BJ (cell line): ENCODE measurements around the gene ZCCHC2. TPM values are rescaled to one million over a fixed set of nuclear protein-coding genes. Genes with fewer than 3 reads are reported as not detected.

Source experiments
- CTCF ChIA-PET: fragments of 350-600 bp; formaldehyde crosslinking; extraction: SDS; loops from one replicate; lab custom pipeline; 2021; ENCODE audit warnings: antibody characterized with exemption, inconsistent platforms; lab: Yijun Ruan, JAX
- POLR2A ChIA-PET: fragments of 300-600 bp; sonication (Branson Sonifier 250); formaldehyde crosslinking; extraction: SDS; loops from one replicate; lab custom pipeline; 2021; ENCODE audit warnings: antibody characterized with exemption; lab: Charles Lee
- DNase-seq: peaks from one replicate; pipeline ENCODE4 v3.0.0-alpha.2; 2011; ENCODE audit warnings: low read depth
- H3K27me3 ChIP-seq: 2 replicates; pipeline ENCODE4 v1.6.0; 2011; ENCODE audit warnings: low read length; ENCODE audit not compliant: control insufficient read depth, insufficient read depth
- H3K36me3 ChIP-seq: 2 replicates; pipeline ENCODE4 v1.5.1; 2011; ENCODE audit warnings: low read length; ENCODE audit not compliant: control insufficient read depth, insufficient read depth
- H3K4me3 ChIP-seq: 2 replicates; pipeline ENCODE4 v1.5.1; 2011; ENCODE audit warnings: low read depth, mild to moderate bottlenecking, control low read depth, low read length
- polyA plus RNA-seq: library from polyadenylated mRNA; depleted of rRNA; stranded (reverse); fragments of >200 nt; gene quantifications from 2 replicates; pipeline ENCODE4 v1.2.3, GENCODE V29; 2011
- TF ChIP-seq, protein P1 (sequence below): IDR thresholded peaks from 2 replicates; pipeline ENCODE4 v1.5.1; 2011; ENCODE audit warnings: low read depth, mild to moderate bottlenecking, control low read depth, inconsistent platforms, low read length, moderate library complexity; ENCODE audit not compliant: insufficient read depth

Gene ZCCHC2
- polyA plus RNA-seq, 1 experiment = 5.8 TPM

DNA sequence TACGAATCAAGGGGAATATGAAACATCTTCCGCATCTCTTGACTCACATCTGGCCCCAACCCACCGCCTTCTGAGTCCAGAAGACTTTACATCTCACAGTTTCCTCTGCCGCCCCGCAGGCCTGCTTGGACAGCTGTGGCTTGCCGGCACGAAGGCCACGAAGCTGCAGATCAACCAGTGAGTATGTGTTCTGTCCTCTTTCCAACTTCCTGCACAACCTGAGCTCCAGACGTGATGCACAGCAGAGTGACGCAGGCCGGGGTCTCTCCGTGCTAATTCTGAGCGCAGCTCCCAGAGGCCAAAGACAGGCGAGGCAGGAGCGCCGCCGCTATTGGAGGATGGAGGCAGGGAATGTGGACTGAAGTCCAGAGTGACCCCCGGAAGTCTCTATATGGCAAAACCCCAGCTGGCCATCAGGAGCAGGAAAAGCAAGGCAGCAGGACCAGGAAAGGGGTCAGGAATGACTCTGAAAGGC is 93.5 kb downstream of the ZCCHC2 start:
- no peak overlapping the region for H3K4me3 ChIP-seq
- H3K27me3 ChIP-seq = peaks cover 4% of the 10 kb centered on the region; the same call in 1 of the 2 replicates
- peak; percentile 69 for DNase-seq
- ChIA-PET CTCF (interaction anchor here (0.6 to 1.2 kb wide), 5 partner anchors 22 to 365 kb away, joined by 3 to 7 read pairs (median 3); partner anchors contain the start of gene PHLPP1), POLR2A (no interaction called here)
- TF ChIP-seq, protein P1, sequence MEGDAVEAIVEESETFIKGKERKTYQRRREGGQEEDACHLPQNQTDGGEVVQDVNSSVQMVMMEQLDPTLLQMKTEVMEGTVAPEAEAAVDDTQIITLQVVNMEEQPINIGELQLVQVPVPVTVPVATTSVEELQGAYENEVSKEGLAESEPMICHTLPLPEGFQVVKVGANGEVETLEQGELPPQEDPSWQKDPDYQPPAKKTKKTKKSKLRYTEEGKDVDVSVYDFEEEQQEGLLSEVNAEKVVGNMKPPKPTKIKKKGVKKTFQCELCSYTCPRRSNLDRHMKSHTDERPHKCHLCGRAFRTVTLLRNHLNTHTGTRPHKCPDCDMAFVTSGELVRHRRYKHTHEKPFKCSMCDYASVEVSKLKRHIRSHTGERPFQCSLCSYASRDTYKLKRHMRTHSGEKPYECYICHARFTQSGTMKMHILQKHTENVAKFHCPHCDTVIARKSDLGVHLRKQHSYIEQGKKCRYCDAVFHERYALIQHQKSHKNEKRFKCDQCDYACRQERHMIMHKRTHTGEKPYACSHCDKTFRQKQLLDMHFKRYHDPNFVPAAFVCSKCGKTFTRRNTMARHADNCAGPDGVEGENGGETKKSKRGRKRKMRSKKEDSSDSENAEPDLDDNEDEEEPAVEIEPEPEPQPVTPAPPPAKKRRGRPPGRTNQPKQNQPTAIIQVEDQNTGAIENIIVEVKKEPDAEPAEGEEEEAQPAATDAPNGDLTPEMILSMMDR = no peak
- H3K36me3 ChIP-seq = no peaks in the 10 kb centered on the region

DNA sequence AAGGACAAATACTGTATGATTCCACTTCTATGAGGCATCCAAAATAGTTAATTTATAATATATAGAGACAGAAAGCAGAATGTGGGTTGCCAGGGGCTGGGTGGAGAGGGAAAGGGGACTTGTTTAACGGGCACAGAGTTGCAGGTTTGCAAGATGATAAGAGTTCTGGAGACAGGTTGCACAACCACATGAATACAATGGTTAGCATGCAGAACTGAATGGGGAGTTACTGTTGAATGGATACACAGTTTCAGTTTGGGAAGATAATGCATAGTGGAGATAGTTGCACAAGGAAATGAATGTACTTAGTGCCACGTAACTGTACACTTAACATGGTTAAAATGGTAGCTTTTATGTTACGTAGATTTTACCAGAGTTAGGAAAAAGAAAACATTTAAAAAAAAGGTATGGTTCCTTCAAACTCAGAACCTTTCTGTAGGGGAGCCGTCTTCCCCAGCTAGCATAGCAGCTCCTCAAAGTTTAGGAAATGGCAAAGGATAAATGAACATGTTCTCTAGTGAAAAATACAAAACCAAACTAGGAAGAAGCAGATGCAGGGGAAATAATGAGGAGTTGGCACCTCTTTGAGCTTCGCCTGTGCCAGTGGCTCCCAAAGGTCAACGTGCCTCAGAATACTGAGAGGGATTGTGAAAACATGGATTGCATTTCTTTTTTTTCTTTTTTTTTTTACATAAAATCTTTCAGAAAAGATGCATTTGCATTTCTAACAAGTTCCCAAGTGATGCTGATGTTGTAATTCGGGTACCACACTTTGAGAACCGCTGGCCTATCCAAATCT is 95.2 kb downstream of the ZCCHC2 start:
- Histone ChIP-seq H3K36me3 (no peaks in the 10 kb centered on the region), H3K4me3 (no peak overlapping the region), H3K27me3 (no peaks in the 10 kb centered on the region)
- ChIA-PET CTCF (interaction anchor here (0.8 kb wide), 1 partner anchor 322 kb away, joined by 3 read pairs; no protein-coding TSS in a partner anchor), POLR2A (no interaction called here)
- TF ChIP-seq, protein P1 = no peak
- no peak for DNase-seq

DNA sequence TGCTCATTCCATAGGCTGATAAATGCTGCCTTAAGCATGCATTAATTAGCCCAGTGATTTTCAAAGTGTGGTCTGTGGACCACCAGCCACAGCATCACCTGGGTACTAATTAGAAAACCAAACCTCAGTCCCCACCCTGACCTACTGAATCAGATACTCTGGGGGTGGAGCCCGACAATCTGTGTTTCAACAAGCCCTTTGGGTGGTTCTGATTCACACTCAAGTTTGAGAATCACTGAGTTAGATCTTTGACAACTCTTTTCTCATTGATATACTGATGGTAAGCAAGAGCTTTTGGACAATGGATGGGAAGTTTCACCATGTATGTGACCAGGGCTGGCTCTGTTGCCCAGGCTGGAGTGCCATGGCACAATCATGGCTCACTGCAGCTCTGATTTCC is 95.9 kb downstream of the ZCCHC2 start:
- TF ChIP-seq, protein P1 = no peak

DNA sequence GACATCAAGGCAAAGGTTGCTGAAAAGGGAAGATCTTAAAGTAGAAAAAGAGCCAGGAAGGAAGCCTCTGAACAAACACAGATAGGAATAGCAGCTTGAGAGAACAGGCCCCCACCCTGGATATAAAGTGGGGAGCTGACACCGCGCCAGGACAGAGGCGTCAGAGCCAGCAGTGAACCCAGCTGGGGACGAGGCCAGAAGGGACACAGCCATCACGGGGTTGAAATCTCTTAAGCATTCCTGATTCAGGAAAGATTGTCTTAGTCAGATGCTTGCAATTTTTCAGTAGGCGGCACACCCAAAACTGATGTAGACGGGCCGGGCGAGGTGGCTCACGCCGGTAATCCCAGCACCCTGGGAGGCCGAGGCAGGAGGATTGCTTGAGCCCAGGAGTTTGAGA is 98.7 kb downstream of the ZCCHC2 start:
- peak; percentile 50 for DNase-seq
- H3K36me3 ChIP-seq = no peaks in the 10 kb centered on the region
- POLR2A ChIA-PET = no interaction called here
- CTCF ChIA-PET = no interaction called here
- no peak overlapping the region for H3K4me3 ChIP-seq
- TF ChIP-seq, protein P1 = no peak
- H3K27me3 ChIP-seq = no peaks in the 10 kb centered on the region

More for the DNA sequence above, 95.9 kb downstream of the ZCCHC2 start:
- H3K27me3 ChIP-seq = no peaks in the 10 kb centered on the region
- H3K4me3 ChIP-seq = no peak overlapping the region
- ChIA-PET CTCF (interaction anchor here (0.8 kb wide), 1 partner anchor 323 kb away, joined by 3 read pairs; no protein-coding TSS in a partner anchor), POLR2A (no interaction called here)
- DNase-seq = no peak
- no peaks in the 10 kb centered on the region for H3K36me3 ChIP-seq

DNA sequence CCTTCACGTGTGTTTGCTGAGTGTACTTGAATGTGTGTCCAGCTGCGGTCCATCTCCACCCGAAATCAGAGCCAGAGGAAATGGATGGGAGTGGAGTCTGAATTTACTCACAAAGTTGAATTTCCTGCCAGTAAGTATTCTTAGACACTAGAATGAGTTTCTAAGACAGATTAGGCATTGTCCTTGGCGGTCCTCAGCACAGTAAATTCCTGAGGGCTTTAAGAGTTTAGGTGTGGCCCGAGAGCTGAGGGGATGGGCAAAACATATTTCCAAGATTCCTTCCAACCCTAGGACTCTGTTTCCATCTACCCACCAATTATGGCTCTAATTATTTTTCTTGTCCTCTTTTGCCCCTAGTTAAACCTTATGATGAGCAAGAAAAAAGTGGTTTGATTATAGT is 102.2 kb downstream of the ZCCHC2 start:
- Histone ChIP-seq H3K27me3 (no peaks in the 10 kb centered on the region), H3K36me3 (no peaks in the 10 kb centered on the region), H3K4me3 (no peak overlapping the region)
- TF ChIP-seq, protein P1 = no peak
- peak; percentile 71 for DNase-seq
- ChIA-PET POLR2A (no interaction called here), CTCF (interaction anchor here (0.5 to 1.2 kb wide), 3 partner anchors 11 to 228 kb away, joined by 3 read pairs; no protein-coding TSS in a partner anchor)
